B cell (primary cell): ENCODE data around the gene DDX10. TPM values are rescaled to one million over a fixed set of nuclear protein-coding genes. Genes with fewer than 3 reads are reported as not detected.

ENCODE experiments used
- ATAC-seq: fragments of 200-7000 bp; cut with Tn5 transposase; one replicate; pipeline ENCODE4 v1.10.0; 2021; ENCODE audit warnings: low read depth, mild to moderate bottlenecking, moderate number of reproducible peaks, moderate library complexity
- CTCF ChIA-PET: fragments of 350-600 bp; sonication (Branson Sonifier 250); formaldehyde crosslinking; loops from one replicate; lab custom pipeline; 2021; ENCODE audit warnings: antibody characterized with exemption, inconsistent platforms; lab: Charles Lee
- POLR2A ChIA-PET: fragments of 350-600 bp; sonication (Branson Sonifier 250); formaldehyde crosslinking; loops from one replicate; lab custom pipeline; 2021; ENCODE audit warnings: antibody characterized with exemption; lab: Charles Lee
- DNase-seq: peaks from one replicate; pipeline ENCODE4 v3.0.0; 2013
- H2AFZ ChIP-seq: 2 replicates; pipeline ENCODE4 v1.6.1; 2012; ENCODE audit warnings: mild to moderate bottlenecking, low read depth, low read length; ENCODE audit not compliant: insufficient read depth, poor library complexity, severe bottlenecking
- H3K27ac ChIP-seq, 2 donors: 1 replicate in 1 of 2; 2 replicates in 1 of 2; pipeline ENCODE4 v1.5.1; 2012 to 2013; ENCODE audit warnings: low read length in 2 of 2, mild to moderate bottlenecking in 2 of 2, moderate library complexity in 1 of 2
- H3K27me3 ChIP-seq, 4 experiments: fragments of 200-600 bp in 1 of 4; sonication (generic) in 1 of 4; replicated peaks in 1 of 4; 1 replicate in 2 of 4; 2 replicates in 2 of 4; pipeline versions ENCODE4 v1.6.1 to v1.7.0; 2013 to 2016; ENCODE audit warnings: low read length in 3 of 4, mild to moderate bottlenecking in 2 of 4, mixed read lengths in 1 of 4, moderate library complexity in 1 of 4; ENCODE audit not compliant: insufficient read depth in 4 of 4, control insufficient read depth in 3 of 4; ENCODE audit errors: control extremely low read depth in 1 of 4
- H3K36me3 ChIP-seq, 2 experiments: replicated peaks in 1 of 2; 1 replicate in 1 of 2; 2 replicates in 1 of 2; pipeline versions ENCODE4 v1.6.1 to v1.7.1; 2013; ENCODE audit warnings: low read length in 1 of 2; ENCODE audit not compliant: insufficient read depth in 2 of 2, control insufficient read depth in 1 of 2; ENCODE audit errors: control extremely low read depth in 1 of 2, extremely low read depth in 1 of 2
- H3K4me1 ChIP-seq, 2 donors: fragments of 200-600 bp in 1 of 2; sonication (generic) in 1 of 2; 1 replicate in 1 of 2; 2 replicates in 1 of 2; pipeline versions ENCODE4 v1.5.1 to v1.6.1; 2013 to 2017; ENCODE audit warnings: low read length in 2 of 2; ENCODE audit not compliant: control insufficient read depth in 2 of 2, insufficient read depth in 2 of 2
- H3K4me2 ChIP-seq: replicated peaks from 2 replicates; pipeline ENCODE3; 2012; ENCODE audit warnings: mild to moderate bottlenecking, low read depth, low read length; ENCODE audit not compliant: poor library complexity, severe bottlenecking
- H3K4me3 ChIP-seq, 5 experiments: fragments of 200-600 bp in 1 of 5; sonication (generic) in 1 of 5; 1 replicate in 3 of 5; 2 replicates in 2 of 5; pipeline versions ENCODE4 v1.5.1 to v1.7.0; 2011 to 2016; ENCODE audit warnings: low read length in 4 of 5, mild to moderate bottlenecking in 4 of 5, low read depth in 2 of 5, control low read depth in 1 of 5, moderate library complexity in 1 of 5; ENCODE audit not compliant: insufficient read depth in 1 of 5; ENCODE audit errors: control extremely low read depth in 1 of 5, extremely low read depth in 1 of 5
- H3K79me2 ChIP-seq: fragments of 200-600 bp; sonication (generic); one replicate; pipeline ENCODE4 v1.6.0; 2016; ENCODE audit warnings: low read length; ENCODE audit not compliant: control insufficient read depth, insufficient read depth
- H3K9ac ChIP-seq: fragments of 200-600 bp; sonication (generic); 2 replicates; pipeline ENCODE4 v1.6.1; 2017; ENCODE audit warnings: mild to moderate bottlenecking, low read length, moderate library complexity
- H3K9me3 ChIP-seq, 3 donors: one replicate each; pipeline versions ENCODE4 v1.6.1 to v1.7.1; 2013; ENCODE audit warnings: low read length in 2 of 3; ENCODE audit not compliant: control insufficient read depth in 2 of 3, insufficient read depth in 1 of 3; ENCODE audit errors: control extremely low read depth in 1 of 3
- H4K20me1 ChIP-seq: 2 replicates; pipeline ENCODE4 v1.6.0; 2012; ENCODE audit warnings: mild to moderate bottlenecking, low read length; ENCODE audit not compliant: insufficient read depth, control insufficient read depth, poor library complexity, severe bottlenecking
- H3K27ac Mint-ChIP-seq: one replicate; pipeline ENCODE4 v1.8.0; 2021; ENCODE audit warnings: mixed read lengths
- H3K27me3 Mint-ChIP-seq: one replicate; pipeline ENCODE4 v1.8.0; 2021; ENCODE audit warnings: mixed read lengths
- H3K4me1 Mint-ChIP-seq: one replicate; pipeline ENCODE4 v1.8.0; 2021; ENCODE audit warnings: mixed read lengths
- H3K4me3 Mint-ChIP-seq: one replicate; pipeline ENCODE4 v1.8.0; 2021; ENCODE audit warnings: mixed read lengths
- H3K9me3 Mint-ChIP-seq: one replicate; pipeline ENCODE4 v1.8.0; 2022; ENCODE audit warnings: mixed read lengths; ENCODE audit not compliant: insufficient read depth
- CTCF ChIP-seq: fragments of 200-600 bp; IDR thresholded peaks from one replicate; pipeline ENCODE4 v1.8.0; 2022; ENCODE audit warnings: antibody characterized with exemption, mild to moderate bottlenecking
- EZH2 ChIP-seq: IDR thresholded peaks from 2 replicates; pipeline ENCODE4 v1.6.1; 2012; ENCODE audit warnings: borderline replicate concordance, low read depth, mild to moderate bottlenecking, moderate library complexity, low read length; ENCODE audit not compliant: insufficient read depth, poor library complexity, severe bottlenecking
- WGBS: methylation state at CpG from one replicate; pipeline ENCODE4 v1.1.5; 2013; ENCODE audit warnings: missing lambda C conversion rate; ENCODE audit not compliant: insufficient coverage; 5-methylcytosine and 5-hydroxymethylcytosine counted together
- intact Hi-C: fragments of 100-400 bp; cut with micrococcal nuclease; formaldehyde crosslinking; loops from one replicate; pipeline ENCODE4 v1.10.0; 2022
- polyA plus RNA-seq: library from polyadenylated mRNA; depleted of rRNA; stranded (reverse); fragments of >200 nt; gene quantifications from 2 replicates; pipeline ENCODE4 v1.2.3, GENCODE V29; 2012
- total RNA-seq, 2 donors: library from RNA; stranded (reverse); fragments of 120-200 nt in 1 of 2; gene quantifications; 1 replicate in 1 of 2; 2 replicates in 1 of 2; pipeline versions ENCODE4 v1.2.3 to v1.2.4, GENCODE V29; 2013 to 2022

The DDX10 gene
- total and polyA plus RNA-seq, 2 donors (not counting 1 experiment from before 2014, with no cell fraction given), result 15.6 to 30.6 TPM

GRCh38 chr11:108617055-108617454 is 47.8 kb upstream of the DDX10 start:
- Mint-ChIP-seq H3K4me3 (no peak overlapping the region), H3K9me3 (no peaks in the 10 kb centered on the region), H3K27ac (no peak overlapping the region), H3K27me3 (peaks cover 43% of the 10 kb centered on the region), H3K4me1 (no peaks in the 10 kb centered on the region)
- peaks cover 0 to 7% (median 0%) of the 10 kb centered on the region in 4 experiments for H3K27me3 ChIP-seq
- intact Hi-C loops, result no loop called here
- no peak overlapping the region for H3K9ac ChIP-seq
- no peaks in the 10 kb centered on the region for H3K4me1 ChIP-seq
- no peak overlapping the region for H3K4me2 ChIP-seq
- H3K4me3 ChIP-seq, result no peak overlapping the region
- H3K79me2 ChIP-seq, result no peaks in the 10 kb centered on the region
- WGBS, result 96% methylated on average over 4 of the region's 4 CpGs
- ATAC-seq (no peak), DNase-seq (no peak)
- CTCF ChIA-PET, result no interaction called here
- H3K36me3 ChIP-seq, result no peaks in the 10 kb centered on the region
- POLR2A ChIA-PET, result no interaction called here
- no peak overlapping the region for H3K27ac ChIP-seq
- no peaks in the 10 kb centered on the region for H3K9me3 ChIP-seq
- no peak for TF ChIP-seq CTCF
- no peak for TF ChIP-seq EZH2
- H2AFZ ChIP-seq, result no peak overlapping the region
- H4K20me1 ChIP-seq, result no peaks in the 10 kb centered on the region

- Histone ChIP-seq H3K4me3 (no peak overlapping the region), H4K20me1 (no peaks in the 10 kb centered on the region), H3K36me3 (no peaks in the 10 kb centered on the region), H3K4me2 (no peak overlapping the region), H3K9ac (no peak overlapping the region), H3K27ac (no peak overlapping the region), H3K27me3 (peaks cover 0 to 7% (median 0%) of the 10 kb centered on the region in 4 experiments), H2AFZ (no peak overlapping the region), H3K4me1 (no peaks in the 10 kb centered on the region), H3K79me2 (no peaks in the 10 kb centered on the region), H3K9me3 (no peaks in the 10 kb centered on the region)
- no peak for ATAC-seq
- ChIA-PET POLR2A (no interaction called here), CTCF (no interaction called here)
- Mint-ChIP-seq H3K27ac (no peak overlapping the region), H3K9me3 (no peaks in the 10 kb centered on the region), H3K4me1 (no peaks in the 10 kb centered on the region), H3K27me3 (peaks cover 45% of the 10 kb centered on the region), H3K4me3 (no peak overlapping the region)
- TF ChIP-seq CTCF (no peak), EZH2 (no peak)
- no peak for DNase-seq
- intact Hi-C loops, result no loop called here
- no CpG with 5 or more reads among the region's 1 CpG for WGBS
Observed at GRCh38 chr11:108618529-108618928, 46.3 kb upstream of the DDX10 start.
